HG03039 (cell line): ENCODE measurements around the gene CAPRIN2.
A peak's percentile ranks its signal among the peaks of the same experiment; 100 is the strongest.

Source experiments
- ATAC-seq: cut with Tn5 transposase; IDR thresholded peaks from one replicate; pipeline ENCODE4 v1.9.1; 2021; ENCODE audit warnings: mild to moderate bottlenecking, moderate library complexity; ENCODE audit not compliant: unreplicated experiment

CAPRIN2 gene

GRCh38 chr12:30754750-30755394 is at the start of gene CAPRIN2:
Gene CAPRIN2, minus strand, starts transcription at chr12:30754951. Its CDS starts 1,431 bp downstream, at chr12:30753520.
- ATAC-seq = peak; percentile 96

DNA sequence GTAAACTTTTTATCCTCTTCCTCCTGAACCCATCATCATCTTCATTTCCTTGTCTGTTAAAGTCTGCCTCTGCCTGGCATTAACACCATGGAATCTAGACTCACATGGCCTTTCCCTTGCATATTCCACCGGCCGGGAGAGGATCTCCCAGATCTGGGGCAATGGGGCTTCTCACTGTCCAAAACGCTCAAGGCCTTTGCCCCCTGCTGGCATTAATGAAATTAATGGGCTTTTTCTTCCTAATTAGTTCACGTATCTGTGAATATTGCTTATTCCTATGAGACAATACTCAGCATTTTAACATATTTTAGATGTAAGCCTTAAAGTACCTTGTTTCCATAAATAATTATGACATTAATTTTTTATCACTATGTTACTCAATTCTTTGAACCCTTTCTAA is 42.9 kb upstream of the CAPRIN2 start:
- no peak for ATAC-seq

GRCh38 chr12:30796891-30797371 is 42.2 kb upstream of the CAPRIN2 start:
- no peak for ATAC-seq

DNA sequence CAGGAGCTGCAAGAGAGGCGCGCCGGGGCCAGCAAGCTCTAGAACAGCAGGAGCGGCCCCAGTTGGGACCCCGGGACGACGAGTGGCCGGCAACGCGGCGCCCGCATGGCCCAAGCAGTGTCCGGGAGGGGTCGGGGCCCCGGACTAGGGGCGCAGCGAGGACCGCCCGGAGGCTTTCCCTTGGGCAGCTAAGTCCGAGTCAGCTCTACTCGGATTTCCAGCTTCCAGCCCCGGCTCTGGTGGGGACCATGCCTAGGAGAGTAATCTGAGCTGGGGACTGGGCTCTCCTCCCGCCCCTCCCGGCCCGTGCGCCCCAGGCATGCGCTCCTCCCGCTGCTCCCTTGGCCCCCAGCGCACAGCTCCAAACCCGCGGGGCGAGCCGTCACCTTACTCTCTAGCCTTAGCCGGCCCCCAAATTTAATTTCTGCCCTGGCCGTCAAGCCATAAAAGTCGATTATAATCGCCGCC is 41.6 kb upstream of the CAPRIN2 start:
- ATAC-seq = no peak

- peak; percentile 78 for ATAC-seq
Measured at GRCh38 chr12:30795410-30796312, 40.9 kb upstream of the CAPRIN2 start.

DNA sequence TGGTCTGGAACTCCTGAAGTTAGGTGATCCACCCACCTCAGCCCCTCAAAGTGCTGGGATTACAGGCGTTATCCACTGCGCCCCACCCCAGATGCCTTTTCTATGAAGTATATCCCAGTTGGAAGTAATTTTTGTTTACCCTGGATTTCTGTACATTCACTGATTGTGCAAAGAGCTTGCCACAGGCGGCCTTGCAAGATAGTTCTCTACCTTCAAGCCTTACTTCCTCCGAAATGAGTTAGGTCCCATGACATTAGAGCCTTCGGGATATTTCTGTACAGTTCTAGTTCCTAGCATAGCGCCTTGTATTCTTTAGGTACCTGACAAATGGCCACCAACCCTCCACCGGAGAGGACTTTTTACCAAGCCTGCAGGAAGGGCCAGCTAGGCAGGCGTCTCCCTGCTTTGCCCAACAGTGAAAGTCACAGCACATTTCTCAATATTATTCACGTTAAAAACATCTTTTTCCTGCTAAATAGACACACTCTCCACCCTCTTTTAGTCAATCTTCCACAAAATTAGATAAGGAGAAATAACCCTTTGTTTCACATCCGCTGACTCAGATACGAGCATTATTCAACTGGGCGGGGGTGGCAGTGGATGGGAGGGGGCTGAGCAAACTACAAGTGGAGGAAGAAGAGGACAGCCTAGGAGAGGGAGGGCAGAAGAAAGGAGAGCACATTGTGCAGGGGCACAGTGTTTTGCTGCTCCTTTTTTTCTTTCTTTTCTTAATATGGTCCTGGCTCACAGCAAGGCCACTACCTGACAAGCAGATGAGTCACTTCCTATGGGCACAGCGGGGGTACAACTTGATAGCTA is 40.0 kb upstream of the CAPRIN2 start:
- ATAC-seq = no peak

GRCh38 chr12:30794020-30794419 is 39.3 kb upstream of the CAPRIN2 start:
- ATAC-seq = no peak

GRCh38 chr12:30792648-30793499 is 38.1 kb upstream of the CAPRIN2 start:
- ATAC-seq = no peak

DNA sequence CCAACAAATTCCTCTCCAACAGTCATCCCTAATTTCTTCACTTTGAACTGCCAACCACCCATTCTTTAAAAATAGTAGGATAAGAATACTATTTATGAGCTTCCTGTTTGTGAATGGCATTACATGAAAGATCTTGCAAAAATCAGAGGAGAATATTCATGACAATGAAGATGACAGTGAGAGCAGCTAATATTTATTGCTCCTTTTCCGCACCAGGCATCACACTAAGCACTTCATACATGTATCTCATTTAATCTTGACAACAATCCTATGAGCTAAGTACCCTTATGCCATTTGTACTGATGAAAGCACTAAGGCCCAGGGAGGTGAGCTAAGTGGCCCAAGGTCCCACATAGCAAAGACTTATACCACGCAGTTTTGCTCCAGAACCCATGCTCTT is 37.3 kb upstream of the CAPRIN2 start:
- no peak for ATAC-seq

GRCh38 chr12:30788754-30789153 is 34.0 kb upstream of the CAPRIN2 start:
- ATAC-seq = no peak

GRCh38 chr12:30785630-30786029 is 30.9 kb upstream of the CAPRIN2 start:
- no peak for ATAC-seq

- no peak for ATAC-seq
Measured at GRCh38 chr12:30784508-30784907, 29.8 kb upstream of the CAPRIN2 start.

DNA sequence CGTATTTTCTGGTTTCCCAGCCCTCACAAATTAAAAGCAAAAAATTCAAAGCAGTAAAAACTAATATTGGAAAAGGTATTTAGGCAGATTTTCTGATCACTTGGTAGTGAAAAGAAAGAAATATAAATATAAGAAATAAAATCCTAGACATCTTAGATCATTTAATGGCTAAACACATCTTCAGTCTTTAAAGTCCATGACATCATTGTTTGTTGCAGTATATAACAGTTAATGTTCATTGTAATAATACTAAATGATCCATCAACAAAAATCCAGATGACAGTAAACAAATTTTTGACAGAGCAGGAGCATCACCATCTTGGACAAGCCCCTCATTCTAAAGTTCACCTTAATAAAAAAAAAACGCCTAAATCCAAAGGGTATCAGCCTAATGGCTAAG is 29.2 kb upstream of the CAPRIN2 start:
- ATAC-seq = no peak

GRCh38 chr12:30782316-30783173 is 27.8 kb upstream of the CAPRIN2 start:
- ATAC-seq = no peak

DNA sequence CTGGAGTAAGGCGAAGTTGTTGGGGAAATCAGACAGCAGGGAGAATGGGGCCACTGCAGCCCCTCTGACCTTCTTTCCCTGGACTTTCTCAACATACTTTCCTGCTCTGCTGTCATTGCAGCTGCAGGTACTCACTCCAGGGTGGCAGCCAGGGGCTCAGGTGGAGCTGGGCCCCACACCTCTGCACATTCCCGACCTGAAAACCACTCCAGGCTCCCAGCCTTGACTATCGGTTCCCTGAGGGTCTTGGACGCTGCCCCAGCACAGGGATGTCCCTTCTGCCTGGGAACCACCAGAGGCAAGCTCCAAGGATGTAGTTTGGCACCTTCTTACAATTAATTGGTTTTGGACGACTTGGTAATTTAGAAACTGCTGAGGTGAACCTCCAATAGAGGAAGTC is 24.8 kb upstream of the CAPRIN2 start:
- no peak for ATAC-seq

DNA sequence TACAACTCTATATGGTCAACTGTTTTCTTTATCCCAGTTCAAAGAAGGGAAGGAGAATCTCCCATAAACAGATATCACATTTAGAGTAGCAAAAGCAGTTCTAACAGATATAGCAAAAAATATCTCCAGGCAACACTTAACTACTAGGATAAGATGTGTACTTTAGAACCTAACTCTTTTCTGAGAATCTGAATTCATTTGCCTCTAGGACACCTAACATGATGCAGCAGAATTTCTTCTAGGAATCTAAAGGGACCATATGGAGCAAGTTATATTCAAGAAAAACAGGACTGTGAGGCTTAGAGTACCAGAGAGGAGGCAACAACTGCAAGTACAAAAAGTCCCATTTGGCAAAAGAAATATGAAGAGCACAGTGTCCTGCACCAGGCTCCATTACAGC is 24.4 kb upstream of the CAPRIN2 start:
- no peak for ATAC-seq

DNA sequence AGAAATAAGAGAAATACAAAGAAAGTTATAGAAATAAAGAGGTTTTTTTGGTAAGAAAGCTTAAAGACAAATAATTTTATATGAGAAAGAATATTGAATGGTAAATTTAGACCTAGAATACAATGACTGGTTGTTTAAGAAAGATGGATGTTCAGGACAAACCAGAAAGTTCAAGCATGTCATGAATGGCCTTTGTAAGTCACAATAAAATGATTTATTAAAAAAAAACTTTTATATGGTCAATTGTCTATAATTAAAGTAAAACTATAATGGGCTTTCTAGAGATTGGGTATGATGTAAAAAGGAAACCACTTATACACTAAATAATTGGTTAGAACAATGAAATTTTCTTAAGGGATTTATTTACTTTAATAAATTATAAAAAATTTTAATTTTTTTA is 19.8 kb upstream of the CAPRIN2 start:
- ATAC-seq = no peak

GRCh38 chr12:30769802-30770201 is 15.1 kb upstream of the CAPRIN2 start:
- ATAC-seq = no peak

DNA sequence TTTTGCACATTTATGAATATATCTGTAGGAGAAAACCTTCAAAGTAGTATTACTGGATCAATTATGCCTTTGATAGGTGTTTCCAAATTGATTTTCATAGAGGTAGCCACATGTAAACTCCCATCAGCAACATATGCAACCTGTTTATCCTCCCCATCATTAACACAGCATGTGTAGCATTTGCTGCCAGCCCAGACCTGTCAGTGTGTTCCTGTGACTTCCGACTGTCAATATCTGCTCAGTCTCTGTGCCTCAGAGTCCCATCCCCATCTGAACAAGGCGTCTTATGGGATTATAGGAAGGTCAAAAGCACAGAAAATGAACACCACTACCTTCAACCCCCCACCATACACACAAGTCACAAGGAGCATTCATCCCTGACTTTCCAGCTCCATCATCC is 9.5 kb upstream of the CAPRIN2 start:
- ATAC-seq = no peak
